Left colon (tissue), 2 donors: ENCODE measurements around the gene RPL37A. TPM values are rescaled to one million over a fixed set of nuclear protein-coding genes. Genes with fewer than 3 reads are reported as not detected.

Experiments used
- ATAC-seq: fragments of 200-7000 bp; cut with Tn5 transposase; one replicate; pipeline ENCODE4 v1.9.1; 2020; ENCODE audit warnings: mild to moderate bottlenecking, moderate library complexity
- DNase-seq, 2 donors: peaks; one replicate each; pipeline ENCODE4 v3.0.0-alpha.2; 2020
- intact Hi-C, 2 donors: fragments of 100-400 bp; cut with DNase I in 1 of 2; cut with micrococcal nuclease in 1 of 2; formaldehyde crosslinking; loops; one replicate each; pipeline versions ENCODE4 v1.11.2 to v1.14.0; 2022; cut with DNase I, micrococcal nuclease
- total RNA-seq, 2 donors: library from RNA; stranded (reverse); fragmentation: NEBNext Ultra II Directional; extraction: Animal tissue kit (Norgen Biotek cat#: 25700); gene quantifications; one replicate each; pipeline ENCODE4 v1.2.1, GENCODE V29; 2021
- donor health status: DM: no; HTN: no; CAD: no.
- donor health status: DM: yes; HTN: yes; CAD: no.

RPL37A gene
- total RNA-seq, 2 donors from 2014 or later: 1,768 to 1,865 TPM

DNA sequence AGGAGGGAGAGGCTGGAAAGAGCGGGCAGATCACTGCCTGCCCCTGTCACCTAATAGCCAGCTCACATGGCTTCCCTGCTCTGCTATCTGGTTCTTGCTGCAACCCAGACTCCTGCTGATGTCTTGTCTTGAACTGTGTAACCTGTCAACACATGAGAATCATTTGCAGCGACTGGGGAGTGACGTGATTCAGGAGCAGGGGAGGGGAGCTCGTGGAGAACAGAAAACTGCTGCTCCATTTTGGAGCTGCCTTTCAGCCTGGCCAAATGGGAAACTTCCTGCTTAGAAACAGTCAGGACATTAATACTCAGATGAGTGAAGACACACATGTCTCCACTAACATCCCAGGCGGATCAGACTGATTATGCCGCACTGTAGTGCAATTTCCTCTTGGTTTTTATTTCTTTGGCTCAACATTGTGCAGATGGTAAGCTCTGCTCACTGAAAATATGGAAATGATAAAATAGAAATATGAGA lies 38.1 kb downstream of the RPL37A start:
- intact Hi-C loops: no loop called here
- no peak for DNase-seq
- ATAC-seq: no peak

DNA sequence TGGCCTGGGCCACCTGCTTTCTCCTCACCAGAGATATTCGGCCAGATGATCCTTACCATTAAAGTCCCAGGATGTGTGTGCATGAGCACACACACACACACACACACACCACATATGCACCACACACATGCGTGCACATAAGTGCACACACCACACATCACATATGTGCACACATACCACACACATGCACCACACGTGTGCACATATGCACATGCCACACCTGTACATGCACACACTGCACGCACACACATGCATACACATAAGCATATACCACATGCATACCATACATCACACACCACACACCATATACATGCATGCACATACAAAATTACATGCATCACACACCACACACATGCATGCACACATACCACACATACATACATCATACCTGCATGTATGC lies 38.7 kb downstream of the RPL37A start:
- ATAC-seq (no peak), DNase-seq (no peak)
- intact Hi-C loops: no loop called here

DNA sequence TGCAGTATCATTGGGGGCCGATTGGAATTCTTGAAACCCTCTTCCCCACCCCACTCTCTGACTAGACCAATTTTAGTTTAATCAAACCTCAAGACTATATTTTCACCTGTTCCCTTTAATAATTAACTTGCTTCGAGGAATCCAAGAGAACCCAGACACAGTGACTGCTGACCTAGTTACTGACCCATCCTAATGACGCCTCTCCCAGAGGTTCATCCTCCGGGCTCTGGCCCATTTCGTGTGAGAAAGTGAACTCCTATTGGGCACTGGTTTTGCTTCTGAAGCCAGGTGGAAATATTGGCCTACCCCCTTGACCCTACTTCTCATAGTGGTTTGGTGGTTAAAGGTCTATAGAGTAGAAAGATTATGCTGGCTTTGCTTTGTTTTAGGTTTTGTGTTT lies 39.9 kb downstream of the RPL37A start:
- intact Hi-C loops: no loop called here
- DNase-seq (no peak), ATAC-seq (peak; percentile 40)

DNA sequence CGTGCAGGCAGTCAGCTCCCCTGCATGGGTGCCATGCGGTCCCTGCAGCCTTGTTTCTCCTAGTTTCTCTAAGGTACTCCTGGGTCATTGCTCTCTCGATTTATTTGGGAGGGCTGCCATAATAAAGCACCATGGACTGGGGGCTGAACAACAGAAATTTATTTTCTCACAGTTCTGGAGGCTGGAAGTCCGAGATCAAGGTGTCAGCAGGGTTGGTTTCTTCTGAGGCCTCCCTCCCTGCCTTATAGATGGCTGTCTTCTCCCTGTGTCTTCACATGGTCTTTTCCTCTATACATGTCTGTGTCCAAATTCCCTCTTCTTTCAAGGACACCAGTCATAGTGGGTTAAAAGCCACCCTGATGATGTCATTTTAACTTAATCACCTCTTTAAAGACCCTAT lies 40.5 kb downstream of the RPL37A start:
- no peak for ATAC-seq
- intact Hi-C loops: no loop called here
- DNase-seq: no peak

DNA sequence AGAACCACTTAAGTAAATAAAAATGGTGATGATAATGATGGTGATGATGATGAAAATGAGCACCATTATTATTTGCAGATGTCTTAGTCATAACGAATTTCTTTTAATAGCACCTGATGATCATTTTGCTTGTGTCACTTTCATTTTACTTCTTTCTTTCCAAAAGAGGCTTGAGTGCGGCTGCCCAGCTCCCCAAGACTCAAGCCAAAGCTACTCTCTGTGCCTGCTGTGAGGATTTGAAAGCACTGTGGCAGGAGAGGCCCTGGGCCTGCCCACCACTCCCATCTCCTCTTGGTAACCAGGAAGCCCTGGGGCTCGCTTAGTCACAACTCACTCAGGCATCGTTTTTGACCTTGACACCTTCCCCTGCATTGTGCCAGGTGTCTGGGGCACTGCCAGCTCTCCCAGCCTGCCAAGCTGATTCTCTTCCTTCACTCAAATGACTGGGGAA lies 41.2 kb downstream of the RPL37A start:
- DNase-seq: peak; percentile 64 to 75
- peak; percentile 93 for ATAC-seq

DNA sequence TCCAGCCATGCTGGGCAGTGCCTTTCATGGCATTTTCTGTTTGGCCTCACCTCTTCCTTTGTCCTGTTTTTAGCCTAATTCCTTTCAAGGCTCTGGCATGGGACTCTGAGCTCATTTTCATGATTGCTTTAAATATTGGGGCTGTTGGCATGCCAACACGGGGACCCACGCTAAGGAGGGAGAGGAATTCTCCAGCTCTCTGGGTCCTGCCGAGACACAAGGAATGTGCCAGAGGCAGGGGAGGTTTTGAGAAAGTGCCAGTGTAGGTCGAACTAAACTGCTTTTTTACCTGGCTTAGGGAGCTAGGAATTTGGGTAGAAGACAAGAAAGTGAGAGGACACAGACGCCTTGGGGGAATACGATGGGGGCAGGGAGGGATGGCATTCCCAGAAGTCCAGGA lies 42.3 kb downstream of the RPL37A start:
- intact Hi-C loops: no loop called here
- ATAC-seq (no peak), DNase-seq (no peak)

More for the DNA sequence above, 41.2 kb downstream of the RPL37A start:
- intact Hi-C loops: no loop called here

DNA sequence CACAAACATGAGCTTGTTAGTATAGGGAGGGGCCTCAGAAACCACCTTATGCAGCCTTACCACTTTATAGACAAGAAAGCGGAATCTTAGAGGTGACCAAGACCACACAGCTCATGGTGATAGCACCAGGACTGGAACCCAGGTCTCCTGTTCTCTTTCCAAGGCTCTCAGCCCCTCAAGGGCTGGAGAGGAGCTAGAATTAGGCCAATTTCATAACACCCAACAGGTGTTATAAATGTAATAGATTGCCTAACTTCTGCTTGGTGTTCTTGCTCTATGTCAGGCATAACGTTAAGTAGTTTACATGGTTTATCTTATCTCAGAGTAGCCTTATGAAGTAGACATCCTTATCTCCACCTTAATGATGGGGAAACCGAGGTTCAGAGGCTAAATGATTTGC lies 42.9 kb downstream of the RPL37A start:
- intact Hi-C loops: no loop called here
- DNase-seq (no peak), ATAC-seq (no peak)

DNA sequence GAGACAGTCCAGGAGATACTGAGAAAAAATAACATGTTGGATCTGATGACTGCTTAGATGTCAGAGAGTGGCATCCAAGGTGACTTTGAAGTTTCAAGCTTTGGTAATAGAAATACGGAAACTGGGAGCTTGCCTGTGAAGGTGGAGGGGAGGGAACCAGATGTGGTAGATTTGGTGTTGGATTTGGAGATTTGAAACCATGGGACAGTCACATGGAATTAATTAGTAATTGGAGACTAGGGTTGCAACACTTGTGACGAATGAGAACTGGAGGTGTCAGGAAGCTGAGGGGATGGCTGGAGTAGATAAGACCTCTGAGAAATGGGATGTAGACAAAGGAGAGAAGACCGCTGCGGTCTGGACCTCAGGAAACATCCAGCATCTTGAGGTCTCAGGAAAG lies 46.7 kb downstream of the RPL37A start:
- intact Hi-C loops: no loop called here
- DNase-seq: no peak
- ATAC-seq: no peak

DNA sequence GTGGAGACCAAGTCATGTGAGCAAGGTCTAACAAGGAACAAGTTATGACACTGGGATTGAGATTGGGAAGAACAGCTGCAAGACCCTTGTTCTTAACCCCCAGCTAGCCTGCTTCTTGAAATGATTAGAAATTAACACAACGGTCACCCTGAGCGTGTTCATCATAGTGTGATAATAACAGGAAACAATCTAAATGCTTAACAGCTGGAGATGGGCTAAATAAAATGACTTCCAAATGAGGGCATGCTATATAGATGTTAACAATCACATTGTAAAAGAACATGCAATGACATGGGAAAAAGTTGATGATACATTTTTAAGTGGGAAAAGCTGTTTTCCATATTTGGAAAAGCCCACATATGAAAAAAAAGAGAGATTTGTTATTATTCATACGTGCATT lies 47.6 kb downstream of the RPL37A start:
- ATAC-seq: no peak
- intact Hi-C loops: no loop called here
- DNase-seq: no peak

DNA sequence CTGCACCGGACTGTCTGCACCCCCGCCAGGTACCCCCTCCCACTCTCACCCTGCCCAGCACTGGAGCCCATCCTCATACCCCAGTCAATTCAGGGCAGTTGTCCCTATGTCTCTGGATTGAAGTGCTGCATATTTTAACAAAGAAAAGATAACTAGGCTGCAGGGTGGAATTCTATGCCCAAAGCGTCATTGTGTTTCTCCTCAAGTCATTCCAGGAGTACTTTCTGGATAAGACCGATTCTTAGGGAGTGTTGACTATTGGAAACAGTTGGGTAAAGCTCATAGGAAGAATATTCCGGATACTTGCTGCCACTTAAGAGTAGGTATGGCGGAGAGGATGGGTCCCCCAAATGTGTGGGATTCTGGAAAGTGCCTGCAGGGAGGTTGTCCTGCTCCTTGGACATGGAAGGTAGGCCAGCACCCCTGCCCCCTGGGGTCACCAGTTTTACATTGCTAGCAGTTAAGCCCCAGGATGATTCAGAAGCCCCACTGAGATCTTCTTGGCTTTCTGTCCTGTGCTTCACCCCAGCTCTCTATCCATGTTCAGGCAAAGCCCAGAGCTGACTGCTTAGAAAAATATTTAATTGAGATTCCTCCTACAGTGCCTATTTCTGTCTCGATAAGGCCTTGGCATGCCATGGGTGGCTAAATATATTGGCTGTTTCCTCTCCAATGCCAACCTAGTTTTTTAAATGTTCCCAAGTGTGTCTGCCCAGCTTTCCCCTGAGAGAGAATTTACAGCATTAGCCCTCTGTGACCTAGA lies 48.2 kb downstream of the RPL37A start:
- no peak for DNase-seq
- ATAC-seq: no peak
- intact Hi-C loops: no loop called here

DNA sequence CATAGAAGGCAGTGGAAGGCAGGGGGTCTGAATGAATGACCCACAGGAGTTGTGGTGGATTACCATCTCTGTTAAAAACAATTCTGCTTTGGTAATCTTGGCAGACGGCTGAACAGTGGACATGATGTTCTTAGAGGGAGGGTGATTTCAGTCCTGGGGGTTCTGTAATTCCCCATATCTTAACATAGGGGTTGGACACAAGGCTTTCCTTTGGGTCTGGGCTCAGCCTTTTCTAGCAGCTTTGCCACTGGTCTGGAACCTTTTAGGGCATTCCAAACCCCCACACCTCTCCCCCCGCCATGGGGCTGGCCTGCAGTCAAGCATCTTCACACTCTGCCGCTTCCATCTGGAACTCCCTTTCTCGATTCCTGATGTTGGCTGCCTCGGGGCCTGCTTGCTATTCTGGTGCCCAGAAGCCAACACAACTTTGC lies 50.3 kb downstream of the RPL37A start:
- intact Hi-C loops: no loop called here
- no peak for ATAC-seq
- no peak for DNase-seq

DNA sequence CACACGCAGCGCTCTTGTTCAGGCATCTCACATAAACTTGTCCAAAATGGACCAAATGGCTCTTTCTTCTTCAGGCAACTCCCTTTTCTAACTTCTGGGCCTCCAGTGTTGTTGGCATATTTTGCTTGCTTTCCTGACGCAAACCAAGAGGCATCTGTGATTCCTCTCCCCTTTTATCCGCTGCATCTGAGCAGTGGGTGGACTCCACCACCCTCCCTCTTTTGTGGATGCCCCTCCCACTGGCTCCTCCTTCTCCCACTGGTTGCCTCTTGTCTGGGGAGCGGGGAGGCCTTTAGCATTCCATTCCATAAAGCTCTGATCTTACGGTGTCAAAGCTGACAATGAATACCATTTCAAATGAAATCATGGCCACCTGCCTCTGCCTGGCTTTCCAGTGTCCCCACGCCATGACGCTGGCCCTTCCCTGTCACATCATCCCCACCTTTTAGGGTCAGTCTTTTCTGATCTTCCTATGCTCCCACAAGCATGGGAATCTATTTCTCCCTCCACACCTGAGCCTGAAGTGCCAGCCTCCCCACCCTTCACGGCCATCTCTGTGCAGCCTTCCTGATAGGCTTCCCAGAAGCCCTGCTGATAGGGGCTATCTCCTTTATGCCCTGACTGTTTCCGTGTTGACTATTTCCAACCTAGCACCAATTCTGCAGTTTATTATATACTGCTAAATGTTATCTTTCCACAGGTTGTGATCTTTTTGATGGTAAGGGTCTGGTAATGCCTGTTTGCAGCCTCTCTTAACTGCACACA lies 51.5 kb downstream of the RPL37A start:
- DNase-seq (peak; percentile 22 to 48), ATAC-seq (peak; percentile 56)
- intact Hi-C loops: no loop called here

DNA sequence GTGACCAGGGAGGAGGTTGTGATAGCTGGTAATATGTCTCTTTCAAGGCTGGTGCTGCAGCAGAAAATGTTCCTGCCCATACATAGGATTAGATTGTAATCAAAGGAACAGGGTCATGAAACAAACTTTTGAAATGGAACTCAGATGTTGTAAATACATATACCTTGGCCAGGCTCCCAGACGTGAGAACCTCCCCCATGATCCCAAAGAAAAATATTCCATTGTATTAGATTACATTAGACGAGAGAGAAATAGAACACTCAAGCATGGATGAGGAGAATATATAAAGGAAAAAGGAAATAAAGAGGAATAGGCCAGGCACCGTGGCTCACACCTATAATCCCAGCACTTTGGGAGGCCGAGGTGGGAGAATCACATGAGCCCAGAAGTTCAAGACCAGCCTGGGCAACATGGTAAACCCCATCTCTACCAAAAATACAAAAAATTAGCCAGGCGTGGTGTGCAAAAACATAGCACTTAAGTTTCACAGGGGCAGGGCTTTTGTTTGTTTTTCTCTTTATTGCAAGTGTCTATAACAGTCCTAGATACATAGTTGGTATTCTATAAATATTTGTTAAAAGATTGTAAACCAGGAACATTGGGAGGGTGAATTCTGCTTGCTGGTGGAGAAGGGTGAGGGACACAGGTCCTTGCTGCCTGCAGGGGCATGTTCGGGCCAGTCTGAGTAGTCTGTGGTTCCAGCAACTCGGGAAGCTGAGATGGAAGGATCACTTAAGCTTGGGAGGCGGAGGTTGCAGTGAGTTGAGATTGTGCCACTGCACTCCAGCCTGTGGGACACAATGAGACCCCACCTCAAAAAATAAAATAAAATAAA lies 52.8 kb downstream of the RPL37A start:
- intact Hi-C loops: no loop called here
- DNase-seq (peak; percentile 33 to 50), ATAC-seq (peak; percentile 84)

DNA sequence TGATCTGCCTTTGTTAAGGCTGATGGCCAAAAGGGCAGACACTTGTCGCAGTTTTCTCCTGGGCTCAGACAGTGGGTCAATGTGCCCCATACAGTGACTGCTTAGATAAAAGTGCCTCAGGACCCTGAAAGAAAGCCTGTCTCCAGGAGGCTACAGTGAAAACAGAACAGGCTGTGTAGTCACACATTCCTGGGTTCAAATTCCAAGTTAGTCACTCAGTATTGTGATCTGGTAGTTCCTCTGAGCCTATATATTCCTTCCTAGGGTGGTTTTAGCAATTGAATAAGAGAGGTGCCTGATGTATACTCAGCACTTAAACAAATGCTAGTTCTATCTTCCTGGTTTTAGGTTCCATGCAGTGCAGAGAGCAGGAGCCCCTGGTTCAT lies 54.4 kb downstream of the RPL37A start:
- DNase-seq (no peak), ATAC-seq (peak; percentile 28)
- intact Hi-C loops: no loop called here

Other genes starting within 250 kb of the RPL37A start
- under 1 TPM; 0.37 to 0.73 TPM for gene MARCHF4, start 126.4 kb upstream of the RPL37A start, total RNA-seq
- 10 to 100 TPM; 14.7 to 16.1 TPM for gene SMARCAL1, start 86.4 kb upstream of the RPL37A start, total RNA-seq
- 100 to 1,000 TPM; 120 to 143 TPM for gene IGFBP2, start 134.6 kb downstream of the RPL37A start, total RNA-seq
- 100 to 1,000 TPM in 1 of 2 donors, 10 to 100 TPM in 1; 40.0 to 135 TPM for gene IGFBP5, start 196.7 kb downstream of the RPL37A start, total RNA-seq